Head of caudate nucleus (tissue), 42 donors: ENCODE data around the gene FGGY.

Experiments used
- DNase-seq, 42 donors: peaks; one replicate each; pipeline versions ENCODE4 v3.0.0 to v3.0.0-alpha.2; 2020 to 2021; ENCODE audit warnings: mixed read lengths in 7 of 42
- intact Hi-C: fragments of 100-400 bp; cut with DNase I; formaldehyde crosslinking; loops from one replicate; pipeline ENCODE4 v1.15.0; 2022

Gene FGGY

GRCh38 chr1:59743324-59744091 lies 446.6 kb downstream of the FGGY start:
- peak in 26 of 42 donors; percentile 13 to 69 (median 40) for DNase-seq
- intact Hi-C loops = no loop called here

GRCh38 chr1:59747420-59748024 lies 450.6 kb downstream of the FGGY start:
- intact Hi-C loops = no loop called here
- no peak for DNase-seq

- intact Hi-C loops = no loop called here
Measured at GRCh38 chr1:59748123-59748522, 451.2 kb downstream of the FGGY start.

GRCh38 chr1:59750328-59751003 lies 453.6 kb downstream of the FGGY start:
- DNase-seq = peak in 41 of 42 donors; percentile 15 to 80 (median 50)
- intact Hi-C loops = no loop called here

More at GRCh38 chr1:59748123-59748522, 451.2 kb downstream of the FGGY start:
- DNase-seq = no peak

GRCh38 chr1:59751004-59751395 lies 454.1 kb downstream of the FGGY start:
- intact Hi-C loops = no loop called here
- DNase-seq = no peak

- peak in 1 of 42 donors; percentile 12 for DNase-seq
- intact Hi-C loops = no loop called here
Measured at GRCh38 chr1:59751801-59752200, 454.9 kb downstream of the FGGY start.

GRCh38 chr1:59752556-59753414 lies 455.9 kb downstream of the FGGY start:
- DNase-seq = peak in 39 of 42 donors; percentile 20 to 73 (median 46)
- intact Hi-C loops = no loop called here

GRCh38 chr1:59755069-59755685 lies 458.3 kb downstream of the FGGY start:
- DNase-seq = peak in 35 of 42 donors; percentile 10 to 84 (median 48)
- intact Hi-C loops = no loop called here

GRCh38 chr1:59757197-59757747 lies 460.4 kb downstream of the FGGY start:
- intact Hi-C loops = no loop called here
- no peak for DNase-seq

GRCh38 chr1:59759156-59759925 lies 462.4 kb downstream of the FGGY start:
- DNase-seq = peak; percentile 74 to 94 (median 86)
- intact Hi-C loops = loop anchor here (2.0 kb wide), 2 partner anchors 57 to 1021 kb away; no protein-coding TSS in a partner anchor

GRCh38 chr1:59761443-59761842 lies 464.5 kb downstream of the FGGY start:
- intact Hi-C loops = no loop called here
- DNase-seq = no peak

GRCh38 chr1:59763418-59763817 lies 466.5 kb downstream of the FGGY start:
- intact Hi-C loops = no loop called here
- DNase-seq = no peak

GRCh38 chr1:59765011-59765730 lies 468.3 kb downstream of the FGGY start:
- intact Hi-C loops = no loop called here
- no peak for DNase-seq

GRCh38 chr1:59766227-59766855 lies 469.4 kb downstream of the FGGY start:
- intact Hi-C loops = no loop called here
- no peak for DNase-seq

GRCh38 chr1:59767119-59767518 lies 470.2 kb downstream of the FGGY start:
- intact Hi-C loops = no loop called here
- DNase-seq = no peak
